Esophagus muscularis mucosa (tissue), 4 donors: ENCODE measurements around the gene PRKAG2.

Experiments
- EP300 ChIP-seq: sonication (generic); formaldehyde crosslinking; IDR thresholded peaks from one replicate; pipeline ENCODE4 v1.6.1; 2017; ENCODE audit warnings: antibody characterized with exemption
- POLR2A ChIP-seq: fragments of 450-650 bp; IDR thresholded peaks from one replicate; pipeline ENCODE4 v1.6.1; 2017; ENCODE audit warnings: antibody characterized with exemption, moderate library complexity, mild to moderate bottlenecking, low read depth
- POLR2AphosphoS5 ChIP-seq, 2 donors: sonication (generic); formaldehyde crosslinking; IDR thresholded peaks; one replicate each; pipeline ENCODE4 v1.6.1; 2017; ENCODE audit warnings: antibody characterized with exemption in 2 of 2
- TF ChIP-seq, protein P1 (sequence below), 3 experiments: fragments of 200-600 bp in 2 of 3; fragments of 450-650 bp in 1 of 3; sonication (generic) in 2 of 3; IDR thresholded peaks; one replicate each; pipeline ENCODE4 v1.5.1; 2017 to 2019; ENCODE audit warnings: antibody characterized with exemption in 3 of 3, mild to moderate bottlenecking in 2 of 3, moderate library complexity in 1 of 3

DNA sequence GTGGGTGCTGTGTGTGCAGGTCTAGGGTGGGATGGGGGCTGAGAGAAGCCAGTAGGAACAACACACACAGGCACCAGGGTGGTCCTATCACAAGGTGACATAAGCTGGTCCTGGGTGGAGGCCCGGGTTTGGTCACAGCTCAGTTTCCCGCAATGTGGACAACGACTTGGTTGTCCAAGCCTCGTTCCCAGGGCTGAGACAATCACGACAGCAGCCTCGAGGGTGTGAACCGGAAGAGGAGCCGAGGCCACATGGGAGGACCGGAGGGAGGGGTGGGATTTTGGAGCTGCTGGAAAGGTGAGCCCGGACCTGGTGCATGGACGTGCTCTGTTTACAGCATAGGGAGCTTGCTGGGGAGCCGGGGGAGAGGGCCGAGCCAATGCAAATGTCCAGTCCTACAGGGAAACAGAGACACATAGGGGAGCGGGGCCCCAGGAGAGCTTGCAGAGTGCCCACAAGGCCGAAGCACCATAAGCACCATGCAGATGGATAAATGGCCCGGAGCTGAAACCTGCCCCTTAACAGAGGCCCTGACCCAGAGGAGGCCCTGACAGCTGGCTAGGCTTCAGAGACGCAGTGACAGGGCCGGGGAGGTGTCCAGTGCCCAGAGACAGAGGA, 92.8 kb downstream of the PRKAG2 start:
- TF ChIP-seq, protein P1, sequence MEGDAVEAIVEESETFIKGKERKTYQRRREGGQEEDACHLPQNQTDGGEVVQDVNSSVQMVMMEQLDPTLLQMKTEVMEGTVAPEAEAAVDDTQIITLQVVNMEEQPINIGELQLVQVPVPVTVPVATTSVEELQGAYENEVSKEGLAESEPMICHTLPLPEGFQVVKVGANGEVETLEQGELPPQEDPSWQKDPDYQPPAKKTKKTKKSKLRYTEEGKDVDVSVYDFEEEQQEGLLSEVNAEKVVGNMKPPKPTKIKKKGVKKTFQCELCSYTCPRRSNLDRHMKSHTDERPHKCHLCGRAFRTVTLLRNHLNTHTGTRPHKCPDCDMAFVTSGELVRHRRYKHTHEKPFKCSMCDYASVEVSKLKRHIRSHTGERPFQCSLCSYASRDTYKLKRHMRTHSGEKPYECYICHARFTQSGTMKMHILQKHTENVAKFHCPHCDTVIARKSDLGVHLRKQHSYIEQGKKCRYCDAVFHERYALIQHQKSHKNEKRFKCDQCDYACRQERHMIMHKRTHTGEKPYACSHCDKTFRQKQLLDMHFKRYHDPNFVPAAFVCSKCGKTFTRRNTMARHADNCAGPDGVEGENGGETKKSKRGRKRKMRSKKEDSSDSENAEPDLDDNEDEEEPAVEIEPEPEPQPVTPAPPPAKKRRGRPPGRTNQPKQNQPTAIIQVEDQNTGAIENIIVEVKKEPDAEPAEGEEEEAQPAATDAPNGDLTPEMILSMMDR (IDR thresholded peaks at IDR 0.05): no peak
- TF ChIP-seq POLR2AphosphoS5 (IDR thresholded peaks at IDR 0.05): no peak
- no peak for TF ChIP-seq POLR2A
- TF ChIP-seq EP300: no peak
